Vagina (tissue), 2 donors: Measurements from ENCODE around the gene ZNF227.

ENCODE experiments used
- CTCF ChIP-seq, 3 experiments: fragments of 450-650 bp in 2 of 3; fragments of 200-600 bp in 1 of 3; sonication (generic) in 1 of 3; IDR thresholded peaks; one replicate each; pipeline ENCODE4 v1.5.1; 2017 to 2019; ENCODE audit warnings: antibody characterized with exemption in 3 of 3, mild to moderate bottlenecking in 2 of 3, moderate library complexity in 2 of 3
- POLR2AphosphoS5 ChIP-seq, 2 donors: sonication (generic); formaldehyde crosslinking; IDR thresholded peaks; one replicate each; pipeline ENCODE4 v1.9.0; 2017; ENCODE audit warnings: antibody characterized with exemption in 2 of 2, mild to moderate bottlenecking in 2 of 2, low read depth in 1 of 2; ENCODE audit not compliant: insufficient read depth in 1 of 2

- no peak for TF ChIP-seq CTCF (IDR thresholded peaks at IDR 0.05)
- TF ChIP-seq POLR2AphosphoS5 (IDR thresholded peaks at IDR 0.05; ENCODE audit: insufficient read depth in 1 of 2, low read depth in 1 of 2): no peak
Measured at GRCh38 chr19:44284968-44285367, 72.6 kb downstream of the ZNF227 start.
